A549 treated with GW870086 at 1 μM for 4 hours (cell line): Measurements from ENCODE around the gene RNF181. TPM values are rescaled to one million over a fixed set of nuclear protein-coding genes. Genes with fewer than 3 reads are reported as not detected.

Experiments
- total RNA-seq: library from RNA; stranded (reverse); fragments of 200-300 nt; extraction: Qiagen RNA extraction; gene quantifications from 5 replicates; pipeline ENCODE4 v1.2.3, GENCODE V29; 2022; ENCODE audit warnings: low read depth

Gene RNF181, protein sequence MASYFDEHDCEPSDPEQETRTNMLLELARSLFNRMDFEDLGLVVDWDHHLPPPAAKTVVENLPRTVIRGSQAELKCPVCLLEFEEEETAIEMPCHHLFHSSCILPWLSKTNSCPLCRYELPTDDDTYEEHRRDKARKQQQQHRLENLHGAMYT
- 182 to 190 TPM (median 190 TPM) in 5 replicates for total RNA-seq

DNA sequence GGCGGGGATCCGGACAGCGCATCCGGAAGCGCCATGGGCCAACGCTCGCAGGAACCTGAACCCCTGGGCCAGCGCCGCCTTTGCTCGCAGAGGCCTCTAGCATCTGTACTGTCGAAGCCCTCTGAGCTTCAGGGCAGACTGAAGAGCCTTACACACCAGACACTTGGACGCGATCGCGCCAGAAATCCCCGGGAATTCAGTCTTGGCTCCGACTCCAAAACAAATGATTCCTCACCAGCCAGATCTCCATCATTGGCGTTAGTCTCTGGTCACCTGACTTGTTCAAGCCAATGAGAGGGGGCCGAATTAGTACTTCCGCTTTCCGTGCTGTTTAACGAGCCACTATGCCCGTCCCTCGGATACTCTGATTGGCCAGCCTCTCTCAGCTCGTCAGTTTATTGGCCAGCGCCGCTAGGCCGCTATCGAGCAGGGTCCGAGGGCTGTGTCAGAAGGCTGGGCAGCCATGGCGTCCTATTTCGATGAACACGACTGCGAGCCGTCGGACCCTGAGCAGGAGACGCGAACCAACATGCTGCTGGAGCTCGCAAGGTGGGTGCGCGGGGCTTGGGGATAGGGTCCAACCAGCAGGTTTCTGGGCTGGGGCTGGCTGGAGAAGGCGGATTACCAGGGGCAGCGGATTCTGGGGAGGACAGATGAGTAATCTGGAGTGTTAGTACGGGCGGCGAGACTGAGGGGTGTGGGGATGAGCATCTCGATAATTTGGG is at the start of gene RNF181:
RNF181 (plus strand) TSS at position 445 of the 725 bp plus-strand sequence; CDS start at position 464, 19 bp downstream.

DNA sequence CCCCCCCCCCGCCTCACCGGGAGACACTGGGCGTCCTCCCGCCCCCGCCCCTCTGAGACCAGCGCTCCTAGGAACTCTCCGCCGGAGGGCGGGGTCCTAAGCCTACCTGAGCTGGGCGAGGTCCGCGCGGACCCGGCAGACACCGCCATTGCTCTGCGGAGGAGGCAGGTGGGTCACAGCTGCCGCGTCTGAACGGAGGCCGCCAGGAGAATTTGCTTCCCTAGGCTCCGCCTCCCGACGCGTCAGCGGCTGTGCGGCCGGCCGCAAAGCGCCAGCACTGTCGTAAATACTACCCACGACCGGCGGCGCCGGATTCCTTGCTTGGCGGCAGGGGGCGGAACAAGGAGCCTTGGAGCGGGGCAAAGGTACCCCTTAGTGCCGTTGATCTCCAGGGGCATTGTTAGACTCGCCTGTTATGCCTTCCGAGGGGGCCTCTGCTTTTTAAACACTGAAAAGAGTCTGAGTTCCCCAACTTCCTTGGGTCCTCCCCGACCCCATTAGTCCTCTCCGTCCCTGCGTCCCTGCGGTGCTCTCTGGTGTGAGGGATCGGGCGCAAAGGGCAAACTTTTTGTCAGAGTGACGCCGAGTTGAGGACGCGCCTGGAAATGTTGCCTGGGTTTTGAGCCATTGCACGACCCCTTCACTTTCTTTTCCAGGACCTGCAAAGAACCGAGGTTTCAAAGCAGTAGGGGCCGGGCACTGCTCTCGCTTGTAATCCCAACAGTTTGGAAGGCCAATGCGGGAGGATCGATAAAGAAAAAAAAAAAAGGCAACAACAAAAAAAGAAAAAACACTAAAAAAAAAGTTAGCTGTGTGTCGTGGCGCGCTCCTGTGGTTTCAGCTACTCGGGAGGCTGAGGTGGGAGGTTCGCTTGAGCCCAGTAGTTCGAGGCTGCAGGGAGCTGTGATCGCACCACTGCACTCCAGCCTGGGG is 34.0 kb upstream of the RNF181 start, which contains the start of gene GGCX:
GGCX (minus strand) TSS at position 214 of the 933 bp plus-strand sequence; CDS start at position 149, 65 bp downstream.

DNA sequence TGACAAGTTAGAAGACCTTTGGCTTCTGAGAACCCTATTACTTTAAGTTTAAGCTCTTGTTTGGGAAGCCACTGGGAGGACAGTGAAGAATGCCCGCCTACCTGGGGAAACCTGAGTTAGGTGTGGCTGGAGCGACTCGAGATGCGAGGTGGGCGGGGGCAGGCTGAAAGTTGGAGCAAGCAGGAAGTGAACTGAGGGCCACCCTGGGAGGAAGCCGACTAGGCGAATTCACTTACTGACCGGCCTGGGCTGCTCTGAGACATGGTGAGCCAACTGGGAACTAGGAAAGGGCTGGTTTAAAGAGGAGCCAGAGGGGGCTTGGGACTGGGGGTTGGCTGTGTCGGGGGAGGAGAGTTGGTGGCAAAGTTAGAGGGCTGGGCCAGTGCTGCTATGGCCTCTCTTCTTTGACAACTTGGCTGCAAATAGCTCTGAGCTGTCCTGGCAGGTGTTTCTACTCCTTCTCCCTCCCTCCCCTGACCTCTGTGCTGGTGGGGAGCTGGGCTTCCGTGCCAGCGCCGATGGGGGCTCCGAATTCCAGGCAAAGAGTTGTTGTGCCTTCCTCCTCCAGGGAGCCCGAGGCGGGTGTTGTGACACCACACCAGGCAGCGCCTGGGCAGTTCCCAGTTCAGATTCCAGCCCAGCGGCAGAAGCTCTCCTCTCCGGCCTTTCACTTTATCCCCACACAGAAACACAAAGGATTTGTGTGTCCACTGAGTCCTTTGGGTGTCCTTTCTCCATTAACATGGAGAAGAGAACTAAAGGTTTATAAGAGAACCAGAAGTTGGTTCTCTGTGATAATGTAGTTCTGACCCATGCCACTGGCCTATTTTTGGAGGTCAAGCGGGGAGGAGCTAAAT is 17.9 kb upstream of the RNF181 start, which contains the start of gene VAMP8:
VAMP8 (plus strand) TSS at position 201 of the 857 bp plus-strand sequence; CDS start at position 262, 61 bp downstream.

GRCh38 chr2:85584354-85584856 is 11.1 kb upstream of the RNF181 start, which contains the start of gene VAMP5:
TSS of gene VAMP5 (plus strand) at chr2:85584431. CDS start at chr2:85584491, 60 bp downstream.

GRCh38 chr2:85602476-85603234 is 7.1 kb downstream of the RNF181 start, which contains the start of gene TMEM150A:
TSS of gene TMEM150A (minus strand) at chr2:85602698. CDS start at chr2:85601948, 750 bp downstream.

GRCh38 chr2:85611705-85612587 is 16.4 kb downstream of the RNF181 start, which contains the start of gene C2orf68:
TSS of gene C2orf68 (minus strand) at chr2:85612066. CDS start at chr2:85611984, 82 bp downstream.

Other genes with a start within 250 kb of the RNF181 start
- 46.0 to 55.7 TPM (median 53.1 TPM) in 5 replicates for gene RETSAT, start 241.2 kb upstream of the RNF181 start, total RNA-seq
- gene ELMOD3, start 241.0 kb upstream of the RNF181 start, total RNA-seq: 10.4 to 13.1 TPM (median 12.4 TPM) in 5 replicates
- 86.9 to 120 TPM (median 101 TPM) in 5 replicates for gene CAPG, start 185.4 kb upstream of the RNF181 start, total RNA-seq
- gene SH2D6, start 177.0 kb upstream of the RNF181 start, total RNA-seq: 0.54 to 0.99 TPM (median 0.62 TPM) in 5 replicates
- gene MAT2A, start 56.6 kb upstream of the RNF181 start, total RNA-seq: 532 to 563 TPM (median 545 TPM) in 5 replicates
- 41.7 to 44.9 TPM (median 44.0 TPM) in 5 replicates for gene GGCX, start 34.3 kb upstream of the RNF181 start, total RNA-seq
- 15.8 to 18.4 TPM (median 17.3 TPM) in 5 replicates for gene VAMP8, start 18.2 kb upstream of the RNF181 start, total RNA-seq
- 0.28 to 0.31 TPM in 2 of 5 replicates, not detected in the others for gene VAMP5, start 11.3 kb upstream of the RNF181 start, total RNA-seq
- gene TMEM150A, start 7.0 kb downstream of the RNF181 start, total RNA-seq: 11.7 to 15.1 TPM (median 13.9 TPM) in 5 replicates
- gene C2orf68, start 16.3 kb downstream of the RNF181 start, total RNA-seq: 20.2 to 27.4 TPM (median 23.4 TPM) in 5 replicates
- gene USP39, start 20.4 kb downstream of the RNF181 start, total RNA-seq: 68.0 to 77.1 TPM (median 71.1 TPM) in 5 replicates
- gene SFTPB, start 72.5 kb downstream of the RNF181 start, total RNA-seq: 0.09 to 0.29 TPM (median 0.21 TPM) in 4 of 5 replicates, not detected in the other
- gene GNLY, start 98.6 kb downstream of the RNF181 start, total RNA-seq: 0.28 TPM in 1 of 5 replicates, not detected in the others
- gene ATOH8, start 158.2 kb downstream of the RNF181 start, total RNA-seq: 7.2 to 10.5 TPM (median 8.1 TPM) in 5 replicates